H9 (cell line): ENCODE measurements around the gene MTRF1. TPM values are rescaled to one million over a fixed set of nuclear protein-coding genes. Genes with fewer than 3 reads are reported as not detected.

ENCODE experiments used
- DNase-seq: peaks from one replicate; pipeline ENCODE4 v3.0.0-alpha.2; 2017
- H2AFZ ChIP-seq: one replicate; pipeline ENCODE4 v1.6.1; 2013; ENCODE audit warnings: mild to moderate bottlenecking, low read length, control low read depth, moderate library complexity
- H2AK5ac ChIP-seq: 2 replicates; pipeline ENCODE4 v1.6.1; 2013; ENCODE audit warnings: low read length, control low read depth, mixed read lengths; ENCODE audit not compliant: insufficient read length
- H2BK120ac ChIP-seq: one replicate; pipeline ENCODE4 v1.6.1; 2013; ENCODE audit warnings: low read depth, mild to moderate bottlenecking, low read length, control low read depth, inconsistent platforms; ENCODE audit not compliant: poor library complexity, severe bottlenecking
- H2BK12ac ChIP-seq: 2 replicates; pipeline ENCODE4 v1.6.1; 2013; ENCODE audit warnings: low read length, control low read depth, mixed read lengths, low read depth; ENCODE audit not compliant: insufficient read length
- H2BK15ac ChIP-seq: 2 replicates; pipeline ENCODE4 v1.6.1; 2013; ENCODE audit warnings: low read depth, low read length, control low read depth
- H2BK20ac ChIP-seq: one replicate; pipeline ENCODE4 v1.6.1; 2013; ENCODE audit warnings: low read depth, mild to moderate bottlenecking, low read length, control low read depth, inconsistent platforms; ENCODE audit not compliant: poor library complexity, severe bottlenecking
- H2BK5ac ChIP-seq: 2 replicates; pipeline ENCODE4 v1.6.1; 2013; ENCODE audit warnings: low read length, control low read depth, mixed read lengths; ENCODE audit not compliant: insufficient read length
- H3K14ac ChIP-seq: 2 replicates; pipeline ENCODE4 v1.6.1; 2013; ENCODE audit warnings: low read length, control low read depth; ENCODE audit not compliant: insufficient read depth
- H3K18ac ChIP-seq: 2 replicates; pipeline ENCODE4 v1.6.1; 2013; ENCODE audit warnings: low read depth, mild to moderate bottlenecking, mixed read lengths, low read length, control low read depth; ENCODE audit not compliant: insufficient read length
- H3K23ac ChIP-seq: 2 replicates; pipeline ENCODE4 v1.6.1; 2013; ENCODE audit warnings: low read length, control low read depth, mixed read lengths, low read depth; ENCODE audit not compliant: insufficient read length
- H3K23me2 ChIP-seq: 2 replicates; pipeline ENCODE4 v1.6.1; 2013; ENCODE audit warnings: low read depth, mild to moderate bottlenecking, mixed read lengths, low read length, control low read depth; ENCODE audit not compliant: insufficient read length, poor library complexity, severe bottlenecking
- H3K27ac ChIP-seq: 2 replicates; pipeline ENCODE4 v1.5.1; 2013; ENCODE audit warnings: low read length, control low read depth, mixed read lengths, low read depth; ENCODE audit not compliant: insufficient read length
- H3K27me3 ChIP-seq: 2 replicates; pipeline ENCODE4 v1.6.1; 2013; ENCODE audit warnings: low read length, control low read depth, inconsistent platforms; ENCODE audit not compliant: insufficient read depth
- H3K4ac ChIP-seq: 2 replicates; pipeline ENCODE4 v1.6.1; 2013; ENCODE audit warnings: low read depth, mild to moderate bottlenecking, control low read depth, inconsistent platforms, low read length, moderate library complexity
- H3K4me1 ChIP-seq: 2 replicates; pipeline ENCODE4 v1.6.1; 2013; ENCODE audit warnings: low read length, control low read depth, inconsistent platforms; ENCODE audit not compliant: insufficient read depth
- H3K4me2 ChIP-seq: 2 replicates; pipeline ENCODE4 v1.6.1; 2013; ENCODE audit warnings: low read length, control low read depth, mixed read lengths; ENCODE audit not compliant: insufficient read length, insufficient read depth
- H3K56ac ChIP-seq: 2 replicates; pipeline ENCODE4 v1.6.1; 2013; ENCODE audit warnings: low read depth, mild to moderate bottlenecking, mixed read lengths, low read length, control low read depth; ENCODE audit not compliant: insufficient read length
- H3K79me1 ChIP-seq: 2 replicates; pipeline ENCODE4 v1.6.1; 2013; ENCODE audit warnings: low read depth, mild to moderate bottlenecking, moderate library complexity, low read length, control low read depth, inconsistent platforms; ENCODE audit not compliant: insufficient read depth, poor library complexity, severe bottlenecking
- H3K79me2 ChIP-seq: 2 replicates; pipeline ENCODE4 v1.6.1; 2013; ENCODE audit warnings: low read length, control low read depth, inconsistent platforms; ENCODE audit not compliant: insufficient read depth
- H3K9ac ChIP-seq: 2 replicates; pipeline ENCODE4 v1.6.1; 2013; ENCODE audit warnings: low read length, control low read depth, mixed read lengths; ENCODE audit not compliant: insufficient read length; ENCODE audit errors: extremely low read depth
- H3K9me3 ChIP-seq: one replicate; pipeline ENCODE4 v1.6.1; 2013; ENCODE audit warnings: low read depth, low read length, inconsistent platforms; ENCODE audit not compliant: control insufficient read depth
- H3T11ph ChIP-seq: one replicate; pipeline ENCODE4 v1.6.1; 2013; ENCODE audit warnings: mild to moderate bottlenecking, low read length, control low read depth, inconsistent platforms
- H4K20me1 ChIP-seq: one replicate; pipeline ENCODE4 v1.6.1; 2013; ENCODE audit not compliant: control insufficient read depth, insufficient read length, insufficient read depth
- H4K5ac ChIP-seq: 2 replicates; pipeline ENCODE4 v1.6.1; 2013; ENCODE audit warnings: low read depth, mild to moderate bottlenecking, mixed read lengths, low read length, control low read depth; ENCODE audit not compliant: insufficient read length
- H4K8ac ChIP-seq: replicated peaks from 2 replicates; pipeline ENCODE4 v1.6.1; 2013; ENCODE audit warnings: low read length, control low read depth, mixed read lengths, low read depth; ENCODE audit not compliant: insufficient read length
- H4K91ac ChIP-seq: 2 replicates; pipeline ENCODE4 v1.6.1; 2013; ENCODE audit warnings: low read depth, mild to moderate bottlenecking, moderate library complexity, mixed read lengths, low read length, control low read depth; ENCODE audit not compliant: insufficient read length
- H3K27ac Mint-ChIP-seq, 3 experiments: 2 replicates in 2 of 3; 3 replicates in 1 of 3; pipeline ENCODE4 v1.8.0; 2020 to 2021; ENCODE audit warnings: mixed read lengths in 3 of 3, mild to moderate bottlenecking in 1 of 3, moderate library complexity in 1 of 3
- H3K27me3 Mint-ChIP-seq: 2 replicates; pipeline ENCODE4 v1.8.0; 2021; ENCODE audit warnings: low read depth, mild to moderate bottlenecking, moderate library complexity, mixed read lengths
- H3K36me3 Mint-ChIP-seq, 3 experiments: 2 replicates in 2 of 3; 3 replicates in 1 of 3; pipeline ENCODE4 v1.8.0; 2020 to 2021; ENCODE audit warnings: low read depth in 3 of 3, mixed read lengths in 3 of 3; ENCODE audit not compliant: insufficient read depth in 1 of 3
- H3K4me1 Mint-ChIP-seq, 2 experiments: 2 replicates each; pipeline ENCODE4 v1.8.0; 2020; ENCODE audit warnings: mixed read lengths in 2 of 2
- H3K4me3 Mint-ChIP-seq, 2 experiments: 2 replicates in 1 of 2; 3 replicates in 1 of 2; pipeline ENCODE4 v1.8.0; 2020 to 2021; ENCODE audit warnings: mild to moderate bottlenecking in 2 of 2, mixed read lengths in 2 of 2, moderate library complexity in 1 of 2
- H3K9me3 Mint-ChIP-seq, 2 experiments: 2 replicates in 1 of 2; 3 replicates in 1 of 2; pipeline ENCODE4 v1.8.0; 2020; ENCODE audit warnings: mild to moderate bottlenecking in 2 of 2, mixed read lengths in 2 of 2, moderate library complexity in 1 of 2
- WGBS: extraction: QIAGEN DNeasy Blood & Tissue Kit; methylation state at CpG from one replicate; pipeline ENCODE4 v1.1.7; 2013; ENCODE audit warnings: missing lambda C conversion rate, low lambda C conversion rate, mixed read lengths; ENCODE audit not compliant: insufficient read length; ENCODE audit errors: extremely low coverage; 5-methylcytosine and 5-hydroxymethylcytosine counted together
- total RNA-seq: library from RNA; stranded (reverse); gene quantifications from 2 replicates; pipeline ENCODE4 v1.2.1, GENCODE V29; 2021
- TF ChIP-seq, protein P1 (sequence below): fragments of 200-600 bp; sonication (generic); conservative IDR thresholded peaks from 3 replicates; pipeline ENCODE4 v1.8.0; 2021; ENCODE audit warnings: antibody characterized with exemption, mild to moderate bottlenecking

Gene MTRF1
- total RNA-seq, 1 experiment from 2014 or later = 16.2 TPM

DNA sequence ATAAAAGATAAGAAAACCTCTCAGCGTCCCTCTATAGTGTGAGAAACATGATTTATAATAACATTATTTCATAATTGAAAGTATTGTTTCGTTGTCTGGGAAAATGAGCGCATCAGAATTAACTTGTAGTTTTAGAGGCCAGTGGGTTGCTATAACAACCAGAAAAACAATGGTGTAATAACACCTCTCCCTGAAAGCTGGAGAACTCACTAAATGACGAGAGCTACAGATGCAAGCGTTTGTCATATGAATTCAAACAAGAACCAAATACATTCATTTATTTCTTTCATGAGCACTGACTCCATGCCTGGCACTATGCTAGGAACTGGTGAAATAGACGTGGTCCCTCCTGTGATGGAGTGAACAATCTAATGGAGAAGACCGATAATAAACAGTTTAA, 85.3 kb downstream of the MTRF1 start:
- H2BK15ac ChIP-seq = no peak overlapping the region
- no peak overlapping the region for H2AK5ac ChIP-seq
- H2BK20ac ChIP-seq = no peak overlapping the region
- H4K20me1 ChIP-seq = no peaks in the 10 kb centered on the region
- H4K5ac ChIP-seq = no peak overlapping the region
- TF ChIP-seq, protein P1, sequence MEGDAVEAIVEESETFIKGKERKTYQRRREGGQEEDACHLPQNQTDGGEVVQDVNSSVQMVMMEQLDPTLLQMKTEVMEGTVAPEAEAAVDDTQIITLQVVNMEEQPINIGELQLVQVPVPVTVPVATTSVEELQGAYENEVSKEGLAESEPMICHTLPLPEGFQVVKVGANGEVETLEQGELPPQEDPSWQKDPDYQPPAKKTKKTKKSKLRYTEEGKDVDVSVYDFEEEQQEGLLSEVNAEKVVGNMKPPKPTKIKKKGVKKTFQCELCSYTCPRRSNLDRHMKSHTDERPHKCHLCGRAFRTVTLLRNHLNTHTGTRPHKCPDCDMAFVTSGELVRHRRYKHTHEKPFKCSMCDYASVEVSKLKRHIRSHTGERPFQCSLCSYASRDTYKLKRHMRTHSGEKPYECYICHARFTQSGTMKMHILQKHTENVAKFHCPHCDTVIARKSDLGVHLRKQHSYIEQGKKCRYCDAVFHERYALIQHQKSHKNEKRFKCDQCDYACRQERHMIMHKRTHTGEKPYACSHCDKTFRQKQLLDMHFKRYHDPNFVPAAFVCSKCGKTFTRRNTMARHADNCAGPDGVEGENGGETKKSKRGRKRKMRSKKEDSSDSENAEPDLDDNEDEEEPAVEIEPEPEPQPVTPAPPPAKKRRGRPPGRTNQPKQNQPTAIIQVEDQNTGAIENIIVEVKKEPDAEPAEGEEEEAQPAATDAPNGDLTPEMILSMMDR = no peak
- no peak overlapping the region for H3K4me2 ChIP-seq
- no peak overlapping the region for H4K8ac ChIP-seq
- no peak overlapping the region for H3K14ac ChIP-seq
- no peak overlapping the region for H3K27ac Mint-ChIP-seq
- H3K9me3 Mint-ChIP-seq = peaks cover 27 to 40% of the 10 kb centered on the region in 2 experiments
- H3K4me1 Mint-ChIP-seq = peaks cover 0 to 4% of the 10 kb centered on the region in 2 experiments; a peak in 1 of 4 replicates
- no peak for DNase-seq
- peaks cover 21 to 29% (median 27%) of the 10 kb centered on the region in 3 experiments for H3K36me3 Mint-ChIP-seq
- no peak overlapping the region for H3K27ac ChIP-seq
- no peak overlapping the region for H3K18ac ChIP-seq
- no peaks in the 10 kb centered on the region for H3K79me2 ChIP-seq
- no CpG with 5 or more reads among the region's 7 CpGs for WGBS
- H3K27me3 Mint-ChIP-seq = no peaks in the 10 kb centered on the region
- H3K56ac ChIP-seq = no peak overlapping the region
- H2BK5ac ChIP-seq = no peak overlapping the region
- no peaks in the 10 kb centered on the region for H3K23me2 ChIP-seq
- H3K27me3 ChIP-seq = no peaks in the 10 kb centered on the region
- H3K79me1 ChIP-seq = no peaks in the 10 kb centered on the region
- H3K9me3 ChIP-seq = peaks cover 5% of the 10 kb centered on the region
- H3K23ac ChIP-seq = no peak overlapping the region
- H3K9ac ChIP-seq = no peak overlapping the region
- no peak overlapping the region for H3K4me3 Mint-ChIP-seq
- H3K4me1 ChIP-seq = no peaks in the 10 kb centered on the region; the same call in 1 of the 2 replicates
- H3T11ph ChIP-seq = no peak overlapping the region
- H4K91ac ChIP-seq = no peak overlapping the region
- no peak overlapping the region for H3K4ac ChIP-seq
- H2AFZ ChIP-seq = no peak overlapping the region
- no peak overlapping the region for H2BK12ac ChIP-seq
- H2BK120ac ChIP-seq = no peak overlapping the region
